ENCODE results near the gene TMEM132D.
"Not testable (repeated sequence)": the region's sequence is repeated elsewhere in the genome, so short reads cannot be mapped to it uniquely, and the experiment has no call there.

Gene TMEM132D

DNA sequence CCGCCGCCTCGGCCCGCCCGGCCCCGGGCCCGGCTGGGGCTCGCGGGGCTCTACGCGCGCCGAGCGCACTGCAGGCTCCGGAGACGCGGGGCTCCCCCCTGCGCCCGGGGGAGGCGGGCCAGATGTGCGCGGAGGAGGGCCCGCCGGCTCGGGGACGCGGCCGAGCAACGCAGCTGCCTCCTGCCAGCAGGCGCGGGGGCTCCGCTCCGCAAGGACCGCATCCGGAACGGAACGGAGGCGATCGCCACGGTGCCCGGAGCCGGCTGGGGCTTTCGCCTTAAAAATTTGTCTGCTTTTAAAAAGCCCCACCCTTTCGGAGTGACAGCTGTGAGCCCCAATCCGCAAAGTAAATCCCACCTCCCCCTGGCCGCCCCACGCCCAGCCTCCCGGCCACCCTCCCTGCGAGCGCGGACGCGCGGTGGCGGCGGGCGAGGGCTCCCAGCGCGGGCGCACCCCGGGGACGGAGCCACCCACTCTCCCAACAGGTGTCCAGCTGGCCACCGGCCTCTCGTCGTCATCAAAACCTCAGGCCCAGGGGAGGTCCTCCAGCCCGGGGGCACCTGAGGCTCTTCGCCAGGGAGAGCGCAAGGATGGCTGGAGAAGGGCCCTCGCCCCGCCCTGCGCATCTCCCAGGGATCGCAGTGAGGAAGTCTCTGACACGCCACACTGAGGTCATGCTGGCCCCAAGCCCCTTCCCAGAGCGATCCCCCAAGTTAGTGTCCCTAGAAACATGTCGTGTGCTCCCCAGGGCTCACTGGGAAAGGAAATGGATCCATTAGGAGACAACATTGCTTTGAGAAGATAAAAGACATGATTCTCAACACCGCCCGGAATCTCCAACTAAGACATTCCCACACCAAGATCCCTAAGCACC, at the start of gene TMEM132D:
TMEM132D (minus strand) TSS at position 70 of the 874 bp plus-strand sequence.
- DNase-seq (ENCODE audit: low read depth), result no peak

DNA sequence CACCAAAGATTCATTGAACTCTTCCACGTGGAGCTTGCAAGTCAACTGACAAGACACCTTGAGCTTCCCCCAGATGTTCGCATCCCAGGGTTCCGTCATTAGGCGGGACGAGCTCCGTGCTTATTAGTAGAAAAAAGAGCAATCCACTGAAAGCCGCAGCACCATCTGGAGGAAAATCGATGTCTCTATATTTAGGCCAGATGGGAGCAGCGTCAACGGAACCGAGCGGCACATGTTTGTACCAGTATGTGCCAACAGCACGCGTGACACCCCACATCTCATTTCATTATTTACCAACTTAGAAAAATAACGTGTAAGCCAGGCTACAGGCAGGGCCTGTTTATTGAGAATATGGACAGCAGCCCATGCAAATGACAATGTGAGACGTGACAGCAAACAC, 45.8 kb upstream of the TMEM132D start:
- no peak for DNase-seq (ENCODE audit: low read depth)

DNA sequence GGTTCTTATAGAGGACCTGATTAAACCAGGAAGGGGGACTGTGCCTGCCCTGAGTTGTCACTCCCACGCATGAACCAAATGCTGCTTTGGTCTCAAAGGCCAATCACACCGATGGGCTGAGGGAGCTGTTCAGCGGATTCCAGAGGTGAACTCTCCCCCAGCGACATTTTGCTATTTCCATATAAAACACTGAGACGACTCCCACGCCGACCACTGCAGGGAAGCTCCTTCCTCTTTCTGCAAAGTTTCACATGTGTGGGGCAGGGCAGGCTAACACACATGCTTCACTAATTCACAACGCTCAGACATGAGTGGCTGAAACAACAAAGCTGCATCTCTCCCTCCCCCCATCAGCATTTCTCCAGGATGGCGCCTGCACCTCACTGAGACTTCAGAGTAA, 37.8 kb upstream of the TMEM132D start:
- no peak for DNase-seq (ENCODE audit: low read depth)

DNA sequence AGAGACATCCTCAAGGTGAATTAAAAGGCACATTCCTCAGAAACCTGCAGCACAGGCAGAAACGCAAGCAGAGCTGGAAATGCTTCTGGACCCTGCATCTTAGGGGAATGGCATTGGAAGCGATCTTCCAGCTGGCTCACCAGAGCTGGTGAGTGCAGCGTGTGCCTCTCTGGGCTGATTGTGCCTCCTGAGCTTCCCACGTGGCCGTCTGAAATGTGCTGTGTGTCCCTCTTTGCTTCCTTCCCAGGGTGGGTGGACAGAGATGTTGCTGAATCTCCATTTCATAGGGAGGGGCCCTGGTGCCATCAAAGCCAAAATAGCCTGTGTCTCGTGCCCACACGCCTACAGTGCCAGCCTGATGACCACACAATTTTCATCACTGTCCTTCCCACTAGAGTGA, 34.3 kb upstream of the TMEM132D start:
- no peak for DNase-seq (ENCODE audit: low read depth)

DNA sequence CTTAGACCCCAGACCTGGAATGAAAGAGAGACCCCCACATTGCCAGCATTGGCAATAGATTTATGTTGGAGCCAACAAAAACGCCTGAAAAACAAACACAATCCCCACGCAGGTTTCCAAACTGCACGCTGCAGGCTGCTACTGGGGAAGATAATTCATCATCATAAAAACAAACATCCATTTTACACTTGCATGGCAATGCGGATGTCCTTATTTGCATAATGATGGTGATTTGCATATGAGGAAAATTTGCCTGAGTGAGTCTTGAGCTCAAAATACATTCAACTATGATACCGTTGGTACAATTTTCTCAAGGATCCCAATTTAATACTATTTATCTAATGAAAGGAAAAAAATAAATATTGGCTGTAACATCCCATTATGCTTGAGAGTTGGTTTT, 33.6 kb upstream of the TMEM132D start:
- DNase-seq (ENCODE audit: low read depth), result no peak

DNA sequence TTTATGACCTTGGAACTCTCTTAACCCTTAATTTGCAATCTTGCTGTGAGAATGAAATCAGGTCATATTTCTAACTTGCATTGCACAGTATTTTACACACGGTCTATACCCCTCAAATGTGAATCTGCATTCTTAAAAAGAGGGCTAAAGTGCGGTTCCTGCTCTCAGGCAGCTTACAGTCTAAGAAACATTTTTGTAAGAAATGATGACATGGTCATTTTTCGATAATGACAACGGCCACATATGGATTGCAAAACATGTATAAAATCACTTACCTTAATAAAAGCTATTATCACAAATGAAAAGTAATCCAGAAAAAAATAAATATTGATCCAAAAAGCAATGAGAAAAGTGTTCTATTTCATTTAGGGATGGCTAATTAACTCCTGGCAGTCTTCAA, 24.8 kb upstream of the TMEM132D start:
- no peak for DNase-seq (ENCODE audit: low read depth)

DNA sequence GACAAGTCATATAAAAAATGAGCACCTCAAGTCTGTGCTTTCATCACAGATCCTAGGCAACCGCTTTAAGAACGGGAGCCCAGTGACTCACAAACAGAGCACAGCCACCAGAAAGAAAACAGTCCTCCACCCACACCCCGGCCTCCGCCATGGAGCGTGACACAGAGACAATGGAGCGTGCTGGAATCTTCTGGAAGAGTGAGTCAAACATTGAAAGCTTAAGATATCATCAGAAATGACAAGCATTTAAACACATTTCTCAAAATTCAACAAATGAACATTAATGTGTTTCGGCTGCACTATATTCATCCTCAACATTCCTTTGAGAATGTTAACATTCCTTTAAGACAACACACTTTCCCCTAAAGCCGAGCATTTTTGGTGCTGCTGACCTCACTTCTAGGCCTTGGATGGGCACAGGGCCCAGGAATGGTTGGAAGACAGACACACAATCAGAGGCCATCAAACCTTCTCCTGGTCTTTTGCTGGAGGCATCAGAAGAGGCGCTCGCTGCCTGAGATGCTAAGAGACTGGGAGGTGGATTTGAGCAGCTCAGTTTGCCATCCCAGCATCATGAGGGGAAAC, 23.6 kb upstream of the TMEM132D start:
- no peak for DNase-seq (ENCODE audit: low read depth)

DNA sequence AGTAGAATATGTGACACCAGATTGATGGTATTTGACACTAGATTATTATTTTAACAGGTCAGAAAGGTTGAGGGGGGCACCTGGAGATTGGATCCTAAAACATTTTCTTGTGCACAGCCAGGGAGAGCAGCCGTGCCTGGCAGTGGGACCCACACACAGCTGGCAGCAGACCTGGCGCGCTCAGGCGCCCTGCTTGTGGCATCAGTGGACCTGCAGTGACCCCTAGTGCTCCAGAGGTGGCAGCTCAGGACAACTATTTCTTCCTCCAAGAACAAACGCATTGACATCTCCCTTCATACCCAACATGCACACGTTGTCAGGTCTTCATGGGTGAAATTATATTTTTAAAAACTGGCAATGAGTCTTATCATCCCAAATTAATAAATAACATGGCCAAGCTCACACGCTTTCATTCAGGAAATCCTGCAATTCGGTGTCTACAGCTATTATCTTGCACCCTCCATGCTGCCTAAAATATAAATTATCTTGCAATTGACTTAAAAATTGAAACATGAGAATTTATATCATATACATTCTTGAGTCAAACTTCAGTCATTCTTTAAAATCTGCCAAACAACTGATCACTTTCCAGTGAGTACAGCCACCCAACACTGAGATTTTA, 7.7 kb upstream of the TMEM132D start:
- no peak for DNase-seq (ENCODE audit: low read depth)

DNA sequence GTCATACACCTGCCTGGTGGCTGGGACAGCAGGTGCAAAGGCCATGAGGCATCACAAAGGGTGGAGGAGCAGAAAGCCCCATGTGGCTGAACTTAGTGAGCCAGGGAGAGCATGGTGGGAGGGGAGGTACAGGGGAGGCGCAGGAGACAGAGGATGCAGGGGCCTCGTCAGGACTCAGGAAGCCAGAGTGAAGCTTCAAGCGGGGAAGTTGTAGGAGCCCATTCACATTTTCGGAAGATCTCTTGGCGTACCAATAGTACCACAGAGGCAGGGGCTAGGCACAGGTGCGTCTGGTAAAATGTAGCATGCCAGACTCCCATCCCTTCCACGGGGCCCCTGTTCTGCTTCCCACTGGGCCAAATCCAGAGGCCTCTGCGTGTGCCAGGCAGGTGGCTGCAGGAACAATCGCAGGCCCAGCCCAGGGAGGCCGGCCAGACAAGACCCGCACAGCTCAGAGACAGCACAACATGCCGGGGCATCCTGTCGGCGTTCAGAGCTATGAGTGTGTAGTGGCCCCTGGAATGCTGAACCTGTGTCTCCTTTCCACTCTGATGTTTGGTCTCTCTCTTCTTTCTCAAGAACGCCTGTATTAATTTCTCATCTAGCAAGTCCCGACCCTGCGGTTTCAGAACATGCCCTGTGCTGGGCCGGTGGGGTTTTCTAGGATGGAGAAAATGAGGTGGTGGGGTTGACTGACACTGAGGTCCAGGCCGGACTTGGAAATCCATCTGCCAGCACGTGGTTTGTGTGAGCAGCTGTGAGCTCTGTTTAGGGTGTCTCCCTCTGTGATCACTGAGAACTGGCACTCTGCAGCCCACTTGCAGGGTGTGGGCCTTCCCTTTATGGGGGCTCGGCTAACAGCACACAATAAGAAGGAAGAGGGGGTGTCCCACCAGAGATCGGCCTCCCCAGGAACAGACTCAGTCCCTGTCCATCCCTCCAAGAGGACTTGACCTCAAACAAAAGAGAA, 5.5 kb upstream of the TMEM132D start:
- DNase-seq (ENCODE audit: low read depth), result no peak

DNA sequence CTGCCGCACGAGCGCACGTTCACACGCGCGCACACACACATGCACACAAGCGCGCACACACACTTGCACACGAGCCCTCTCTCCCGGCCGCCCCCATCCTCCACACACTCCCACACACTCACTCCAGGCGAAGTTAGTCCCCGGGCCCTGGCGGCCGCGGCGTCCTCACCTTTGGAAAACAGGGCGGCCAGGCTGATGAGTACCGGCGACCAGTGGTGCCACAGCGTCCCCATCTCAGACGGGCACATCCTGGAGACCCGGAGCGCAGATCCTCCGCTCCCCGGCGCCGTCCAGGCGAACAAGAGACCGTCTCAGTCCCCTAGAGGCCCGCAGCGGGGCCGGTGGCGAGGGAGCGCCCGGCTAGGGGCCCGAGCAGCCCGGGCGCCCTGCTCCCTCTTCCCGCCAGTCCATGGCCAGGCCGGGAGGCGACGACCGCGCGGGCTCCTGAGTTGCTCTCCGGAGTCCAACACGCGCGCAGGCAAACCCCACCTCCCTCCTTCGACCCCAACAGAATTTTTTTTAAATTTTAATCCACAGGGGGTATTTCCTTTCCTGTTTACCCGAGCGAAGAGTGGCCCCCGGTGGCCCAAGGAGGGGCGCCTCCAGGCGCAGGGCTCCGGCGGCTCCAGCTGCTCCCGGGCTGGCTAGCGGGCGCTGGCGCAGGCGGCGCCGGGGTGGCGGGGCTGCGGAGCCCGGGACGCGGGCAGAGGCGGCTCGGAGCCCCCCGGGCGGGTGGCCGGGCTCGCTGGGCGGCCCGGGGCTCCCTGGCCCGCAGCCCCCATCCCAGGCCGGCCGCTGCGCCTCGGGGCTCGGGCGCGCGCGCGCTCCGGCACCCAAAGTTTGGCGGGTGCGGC, 506 bp downstream of the TMEM132D start:
- no peak for DNase-seq (ENCODE audit: low read depth)

DNA sequence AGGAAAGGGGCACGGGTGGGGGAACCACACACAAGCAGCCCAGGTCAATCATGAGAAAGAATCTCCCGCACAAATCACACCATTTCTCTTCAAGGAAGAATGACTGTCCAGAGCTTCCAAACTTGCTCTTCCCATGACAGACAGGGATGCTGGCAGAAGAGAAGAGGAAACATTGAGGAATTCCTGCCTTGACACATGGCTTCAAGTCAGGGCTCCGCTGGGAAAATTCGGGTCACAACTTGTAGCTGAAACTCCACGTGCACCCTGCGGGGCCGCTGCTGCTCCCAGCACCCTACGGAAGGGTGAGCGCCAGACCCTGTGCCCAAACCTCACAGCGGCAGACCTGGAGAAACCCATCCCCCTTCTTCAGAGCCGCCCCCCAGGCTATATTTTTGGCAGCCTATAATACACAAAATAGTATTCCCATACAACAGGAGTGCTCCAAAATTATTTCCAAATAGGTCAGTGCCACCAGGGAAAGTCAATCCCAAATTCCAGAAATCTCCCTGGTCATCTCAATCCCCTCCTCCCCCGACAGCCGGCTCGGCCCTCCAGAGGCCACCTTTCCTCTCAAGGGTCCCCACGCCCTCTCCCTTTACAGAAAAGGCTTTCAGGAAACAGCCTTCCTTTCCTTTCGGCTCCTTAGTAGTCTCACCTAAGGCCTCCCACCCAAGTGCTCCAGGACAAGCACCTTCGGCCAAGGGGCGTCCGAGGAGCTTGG, 1.3 kb downstream of the TMEM132D start:
- DNase-seq (ENCODE audit: low read depth), result no peak

DNA sequence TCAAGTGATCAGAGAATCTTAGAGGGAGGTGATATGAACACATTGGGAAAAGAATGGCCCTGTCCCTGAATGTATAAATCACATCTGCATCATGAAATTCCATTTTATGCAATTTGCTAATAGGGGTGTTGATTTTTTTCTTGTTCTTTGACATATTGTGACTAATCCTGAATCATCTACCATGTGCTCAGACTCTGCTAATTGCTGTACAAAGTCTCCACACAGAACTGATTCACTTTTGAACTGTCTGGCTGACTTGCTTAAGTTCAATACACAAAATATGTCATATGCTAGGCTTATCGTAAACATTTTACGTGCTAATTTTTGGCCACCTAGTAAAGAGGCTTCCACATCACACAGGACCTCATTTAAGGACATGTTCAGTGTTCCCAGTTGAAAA, 2.6 kb downstream of the TMEM132D start:
- DNase-seq (ENCODE audit: low read depth), result no peak

DNA sequence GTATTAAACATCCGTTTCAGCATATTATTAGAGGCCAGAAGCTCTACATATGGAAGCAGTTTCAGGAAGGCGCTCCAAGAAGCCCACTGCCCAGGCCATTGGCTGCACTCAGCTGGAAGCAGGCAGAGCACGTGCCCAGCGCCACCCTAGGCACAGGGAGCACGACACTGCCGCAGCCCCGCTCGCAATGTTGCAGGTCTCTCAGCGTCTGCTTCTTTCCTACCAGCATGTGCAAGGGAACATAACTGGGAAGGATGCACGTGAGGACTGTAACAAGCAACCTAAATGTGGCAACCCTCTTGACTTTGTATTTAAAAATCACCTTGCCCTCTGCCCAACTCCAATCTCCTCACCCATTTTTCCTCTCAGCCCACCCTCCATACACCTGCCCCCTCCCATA, 3.5 kb downstream of the TMEM132D start:
- DNase-seq (ENCODE audit: low read depth), result no peak

DNA sequence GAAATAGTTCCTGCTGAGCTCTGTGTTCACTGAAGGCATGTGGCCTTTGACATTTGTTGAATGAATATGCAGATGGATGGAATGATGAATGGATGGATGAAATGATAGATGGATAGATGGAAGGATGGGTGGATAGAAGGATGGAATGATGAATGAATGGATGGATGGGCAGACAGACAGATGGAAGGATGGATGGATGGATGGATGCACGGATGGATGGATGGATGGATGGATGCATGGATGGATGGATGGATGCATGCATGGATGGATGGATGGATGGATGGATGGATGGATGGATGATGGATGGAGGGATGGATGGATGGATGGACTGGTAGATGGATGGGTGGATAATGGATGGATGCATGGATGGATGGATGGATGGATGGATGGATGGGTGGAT, 4.8 kb downstream of the TMEM132D start:
- not testable (repeated sequence) for DNase-seq (ENCODE audit: low read depth)

DNA sequence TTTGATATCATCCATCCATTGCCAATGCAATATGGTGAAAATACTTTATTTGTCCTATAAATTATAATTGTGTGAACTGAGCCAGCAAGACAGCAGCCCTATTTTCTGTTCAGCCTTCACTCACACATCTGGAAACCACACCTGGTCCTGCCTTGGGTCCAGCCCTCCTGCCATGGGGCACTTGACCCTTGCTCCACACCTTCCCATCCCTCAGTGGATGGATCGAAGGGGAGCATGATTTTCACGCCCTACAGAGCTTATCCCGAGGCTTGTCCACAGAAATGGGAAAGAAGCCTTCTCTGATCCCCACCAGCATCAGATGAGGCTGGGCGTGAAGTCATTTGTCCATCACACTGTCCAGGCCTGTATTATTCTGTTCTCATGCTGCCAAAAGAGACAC, 10.1 kb downstream of the TMEM132D start:
- DNase-seq (ENCODE audit: low read depth), result no peak

DNA sequence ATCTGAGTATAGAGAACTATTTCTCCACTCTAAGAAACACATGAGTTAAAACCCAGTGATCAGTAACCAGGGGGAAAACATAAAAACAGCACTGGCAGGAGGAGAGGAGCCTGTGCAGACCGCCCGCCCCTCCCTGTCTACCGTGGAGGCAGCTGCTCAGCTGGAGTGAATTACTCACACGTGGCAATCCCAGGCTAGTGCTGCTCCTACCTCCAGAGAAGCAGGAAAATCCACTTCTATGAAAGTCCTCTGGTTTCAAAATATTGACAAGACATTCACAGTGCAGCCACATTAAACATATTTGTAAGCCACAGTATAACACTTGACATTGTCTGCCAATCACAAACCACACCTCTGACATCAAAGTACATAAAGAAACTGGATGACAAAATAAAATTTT, 16.7 kb downstream of the TMEM132D start:
- no peak for DNase-seq (ENCODE audit: low read depth)

DNA sequence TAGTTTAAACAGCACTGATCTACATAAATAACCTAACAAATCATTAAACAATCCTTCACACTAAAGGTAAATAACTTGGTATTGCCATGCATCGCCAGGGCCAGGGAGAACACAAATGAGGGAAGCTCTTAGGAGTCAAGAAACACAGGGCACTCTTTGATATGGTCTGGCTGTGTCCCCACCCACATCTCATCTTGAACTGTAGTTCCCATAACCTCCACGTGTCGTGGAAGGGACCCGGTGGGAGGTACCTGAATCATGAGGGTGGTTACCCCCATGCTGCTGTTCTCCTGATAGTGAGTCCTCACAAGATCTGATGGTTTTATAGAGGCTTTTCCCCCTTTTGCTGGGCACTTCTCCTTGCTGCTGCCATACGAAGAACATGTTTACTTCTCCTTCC, 17.3 kb downstream of the TMEM132D start:
- no peak for DNase-seq (ENCODE audit: low read depth)

DNA sequence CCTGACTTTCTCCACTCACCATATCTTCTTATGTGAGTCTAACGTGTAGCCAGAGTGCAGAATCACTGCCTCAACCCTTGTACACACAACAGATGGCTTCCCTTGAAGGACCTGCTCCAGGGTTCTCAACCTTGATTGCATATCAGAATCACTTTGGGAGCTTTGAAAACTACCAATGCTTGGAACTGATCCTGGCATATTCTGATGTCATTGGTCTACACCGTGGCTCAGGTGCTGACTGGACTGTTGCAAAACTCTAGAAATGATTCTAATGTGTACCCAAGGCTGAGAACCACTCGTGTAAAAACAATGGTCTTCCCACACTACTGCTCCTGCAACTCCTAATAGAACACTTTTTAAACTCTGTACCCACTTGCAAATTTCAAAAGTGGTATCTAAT, 18.5 kb downstream of the TMEM132D start:
- no peak for DNase-seq (ENCODE audit: low read depth)

DNA sequence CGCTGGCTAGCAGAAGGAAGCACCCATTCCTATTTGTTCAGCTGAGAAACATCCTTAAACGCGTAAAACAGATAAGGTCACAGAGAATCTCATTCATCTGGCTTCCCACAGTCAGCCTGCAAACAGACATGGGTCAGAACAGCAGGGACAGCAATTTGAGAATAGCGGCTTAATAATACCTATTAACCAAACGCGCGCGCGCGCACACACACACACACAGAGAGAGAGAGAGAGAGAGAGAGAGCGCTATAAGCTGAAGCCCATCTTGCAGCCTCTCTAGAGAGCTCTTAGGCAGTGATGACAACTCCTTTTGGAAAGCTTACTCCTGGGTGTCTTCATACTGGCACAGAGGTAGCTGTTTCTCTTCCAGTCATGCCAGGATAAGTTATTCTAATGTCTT, 26.4 kb downstream of the TMEM132D start:
- no peak for DNase-seq (ENCODE audit: low read depth)

DNA sequence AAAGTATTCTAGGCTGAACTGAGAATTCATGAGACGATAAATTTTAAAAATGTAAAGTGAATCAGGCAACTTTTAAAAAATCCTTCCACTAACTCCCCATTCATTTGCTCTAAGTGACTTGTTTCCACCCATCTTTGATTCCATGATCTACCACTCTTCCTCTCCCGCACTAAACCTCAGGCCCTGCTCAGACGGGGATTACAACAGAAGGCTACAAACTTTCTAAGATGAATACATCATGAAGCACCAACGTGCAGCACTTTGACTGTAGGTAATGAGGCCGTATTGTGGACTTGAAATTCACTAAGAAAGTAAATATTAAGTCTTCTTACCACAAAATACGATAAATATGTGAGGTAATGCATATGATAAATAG, 30.0 kb downstream of the TMEM132D start:
- DNase-seq (ENCODE audit: low read depth), result no peak

Measured in amniotic epithelial cell (primary cell).